HepG2 (cell line): ENCODE data around the gene YPEL4. TPM values are rescaled to one million over a fixed set of nuclear protein-coding genes. Genes with fewer than 3 reads are reported as not detected.

Source experiments
- CBX2 ChIP-seq, 2 experiments: fragments of 200-600 bp in 1 of 2; sonication (generic); formaldehyde crosslinking in 1 of 2; IDR thresholded peaks; 2 replicates each; pipeline versions ENCODE4 v1.7.0 to v1.8.1; 2018 to 2022; ENCODE audit warnings: low read depth in 2 of 2, low read length in 1 of 2, mild to moderate bottlenecking in 1 of 2, missing genetic modification reagents in 1 of 2
- CBX5 ChIP-seq: sonication (generic); formaldehyde crosslinking; IDR thresholded peaks from 2 replicates; pipeline ENCODE4 v1.4.0; 2020; ENCODE audit warnings: missing genetic modification reagents, borderline replicate concordance
- CREM ChIP-seq, 2 experiments: sonication (generic) in 1 of 2; formaldehyde crosslinking in 1 of 2; IDR thresholded peaks; 2 replicates each; pipeline versions ENCODE4 v1.4.0 to v1.6.1; 2016 to 2020; ENCODE audit warnings: antibody characterized with exemption in 1 of 2, mild to moderate bottlenecking in 1 of 2, missing genetic modification reagents in 1 of 2
- DPF2 ChIP-seq: sonication (generic); formaldehyde crosslinking; IDR thresholded peaks from 2 replicates; pipeline ENCODE4 v1.4.0; 2020; ENCODE audit warnings: mild to moderate bottlenecking, low read depth, missing genetic modification reagents, borderline replicate concordance
- EED ChIP-seq: sonication (generic); formaldehyde crosslinking; IDR thresholded peaks from 2 replicates; pipeline ENCODE4 v1.5.0; 2020; ENCODE audit warnings: mild to moderate bottlenecking, missing genetic modification reagents
- GATAD1 ChIP-seq: IDR thresholded peaks from 2 replicates; pipeline ENCODE4 v1.6.1; 2016; ENCODE audit warnings: missing genetic modification reagents, missing compliant biosample characterization
- HMGA1 ChIP-seq: sonication (generic); formaldehyde crosslinking; conservative IDR thresholded peaks from 2 replicates; pipeline ENCODE4 v1.4.0; 2020; ENCODE audit warnings: missing genetic modification reagents
- HMGXB4 ChIP-seq, 2 experiments: sonication (generic) in 1 of 2; formaldehyde crosslinking in 1 of 2; IDR thresholded peaks; 2 replicates each; pipeline versions ENCODE4 v1.4.0 to v1.6.1; 2018 to 2020; ENCODE audit warnings: missing genetic modification reagents in 2 of 2, borderline replicate concordance in 1 of 2, low read depth in 1 of 2, mild to moderate bottlenecking in 1 of 2, missing biosample characterization in 1 of 2
- KLF6 ChIP-seq: IDR thresholded peaks from 2 replicates; pipeline ENCODE4 v1.8.0; 2016; ENCODE audit warnings: missing biosample characterization, missing genetic modification reagents
- MIXL1 ChIP-seq: IDR thresholded peaks from 2 replicates; pipeline ENCODE4 v1.6.1; 2016
- MLXIP ChIP-seq: sonication (generic); formaldehyde crosslinking; IDR thresholded peaks from 2 replicates; pipeline ENCODE4 v1.9.0; 2021; ENCODE audit warnings: missing genetic modification reagents, borderline replicate concordance
- SAP130 ChIP-seq: IDR thresholded peaks from 2 replicates; pipeline ENCODE4 v1.6.1; 2016; ENCODE audit warnings: low read depth
- SP5 ChIP-seq: IDR thresholded peaks from 2 replicates; pipeline ENCODE4 v1.6.1; 2016; ENCODE audit warnings: low read depth, borderline replicate concordance
- U2AF2 ChIP-seq: fragments of 200-400 bp; formaldehyde crosslinking; IDR thresholded peaks from 2 replicates; pipeline ENCODE4 v1.6.1; 2017; ENCODE audit warnings: low read depth, mild to moderate bottlenecking, low read length
- ZBTB10 ChIP-seq: sonication (generic); formaldehyde crosslinking; IDR thresholded peaks from 2 replicates; pipeline ENCODE4 v1.4.0; 2020; ENCODE audit warnings: missing genetic modification reagents, borderline replicate concordance
- ZFAT ChIP-seq: sonication (generic); formaldehyde crosslinking; conservative IDR thresholded peaks from 2 replicates; pipeline ENCODE4 v1.8.1; 2023; ENCODE audit warnings: missing genetic modification reagents, inconsistent platforms
- ZFYVE20 ChIP-seq: sonication (generic); formaldehyde crosslinking; IDR thresholded peaks from 2 replicates; pipeline ENCODE4 v1.8.0; 2023; ENCODE audit warnings: low read depth, mild to moderate bottlenecking, moderate library complexity, missing genetic modification reagents, borderline replicate concordance
- ZNF232 ChIP-seq: sonication (generic); formaldehyde crosslinking; IDR thresholded peaks from 2 replicates; pipeline ENCODE4 v1.4.0; 2020; ENCODE audit warnings: missing genetic modification reagents, borderline replicate concordance
- ZNF451 ChIP-seq: sonication (generic); formaldehyde crosslinking; IDR thresholded peaks from 2 replicates; pipeline ENCODE4 v1.5.0; 2020; ENCODE audit warnings: mild to moderate bottlenecking, missing genetic modification reagents
- ZNF713 ChIP-seq: sonication (generic); formaldehyde crosslinking; IDR thresholded peaks from 2 replicates; pipeline ENCODE4 v1.4.0; 2020; ENCODE audit warnings: mild to moderate bottlenecking, missing genetic modification reagents
- ZNF776 ChIP-seq: sonication (generic); formaldehyde crosslinking; IDR thresholded peaks from 2 replicates; pipeline ENCODE4 v1.4.0; 2020; ENCODE audit warnings: mild to moderate bottlenecking, missing genetic modification reagents
- ZNF883 ChIP-seq: sonication (generic); formaldehyde crosslinking; IDR thresholded peaks from 2 replicates; pipeline ENCODE4 v1.5.1; 2020; ENCODE audit warnings: mild to moderate bottlenecking, missing genetic modification reagents; ENCODE audit errors: not compliant biosample characterization
- polyA plus RNA-seq, 8 experiments: library from polyadenylated mRNA; depleted of rRNA in 3 of 8; stranded (reverse) in 7 of 8; unstranded in 1 of 8; fragments of >200 nt; fragmentation: Illumina TruSeq in 4 of 8; extraction: Trizol in 4 of 8; gene quantifications; 2 replicates each; pipeline versions ENCODE4 v1.2.1 to v1.2.3, GENCODE V29; 2011 to 2016; ENCODE audit warnings: low read depth in 4 of 8, missing spikeins in 1 of 8, mixed read lengths in 1 of 8; ENCODE audit not compliant: insufficient read depth in 1 of 8
- total RNA-seq, 5 experiments: library from RNA; depleted of rRNA; stranded (reverse); fragments of >200 nt; fragmentation: Illumina TruSeq; extraction: Trizol; gene quantifications; 2 replicates each; pipeline ENCODE4 v1.2.3, GENCODE V29; 2016; ENCODE audit warnings: low read depth in 1 of 5

The YPEL4 gene
- total and polyA plus RNA-seq, 2 of the 13 experiments (the other 11 are each of a cell fraction or from before 2014, with no cell fraction given) = 0.04 TPM; not detected in 1

GRCh38 chr11:57639321-57640067 is 10.2 kb downstream of the YPEL4 start (continued):
- TF ChIP-seq SP5 (CRISPR knock-in tag) (peak; percentile 75), CREM (IDR thresholded peaks at IDR 0.05) (peak; percentile 33; the same call in 1 of the 2 replicates), CREM (CRISPR knock-in tag; IDR thresholded peaks at IDR 0.05) (no peak), ZNF776 (no peak), DPF2 (0 out of 2 replicates have a peak, but pooled peaks have one; percentile 0), MLXIP (no peak), EED (CRISPR knock-in tag) (peak; percentile 62; the same call in 1 of the 2 replicates), MIXL1 (CRISPR knock-in tag) (peak; percentile 62), SAP130 (CRISPR knock-in tag) (peak; percentile 52; the same call in 1 of the 2 replicates), ZFAT (CRISPR knock-in tag) (no peak), CBX5 (CRISPR knock-in tag) (no peak), ZNF883 (CRISPR knock-in tag) (no peak), ZBTB10 (CRISPR knock-in tag) (no peak), ZNF451 (CRISPR knock-in tag) (no peak), HMGA1 (CRISPR knock-in tag) (no peak), ZNF232 (no peak), ZFYVE20 (no peak), ZNF713 (CRISPR knock-in tag) (no peak), HMGXB4 (CRISPR knock-in tag; IDR thresholded peaks at IDR 0.05; ENCODE audit: borderline replicate concordance in 1 of 2, low read depth in 1 of 2) (peak in 1 of 2 experiments; percentile 63; a peak in 2 of 4 replicates), KLF6 (CRISPR knock-in tag) (no peak), U2AF2 (no peak), CBX2 (IDR thresholded peaks at IDR 0.05; ENCODE audit: low read depth, low read length) (no peak), CBX2 (CRISPR knock-in tag; IDR thresholded peaks at IDR 0.05; ENCODE audit: low read depth) (no peak), GATAD1 (no peak)
